Thoracic aorta (tissue), 2 donors: Measurements from ENCODE around the gene TMEM54. TPM values are rescaled to one million over a fixed set of nuclear protein-coding genes. Genes with fewer than 3 reads are reported as not detected.

Source experiments
- ATAC-seq: fragments of 150-250 bp; one replicate; pipeline ENCODE4 v1.8.0; 2017; ENCODE audit warnings: low read depth; ENCODE audit not compliant: insufficient number of reproducible peaks, low FRiP score
- DNase-seq: peaks from one replicate; pipeline ENCODE4 v3.0.0-alpha.2; 2020; ENCODE audit warnings: low spot score
- H3K27ac ChIP-seq, 2 donors: fragments of 200-600 bp; sonication (generic); 1 replicate in 1 of 2; 2 replicates in 1 of 2; pipeline ENCODE4 v1.5.1; 2016; ENCODE audit warnings: mild to moderate bottlenecking in 2 of 2, moderate library complexity in 2 of 2
- H3K27me3 ChIP-seq: fragments of 200-600 bp; sonication (generic); replicated peaks from 2 replicates; pipeline ENCODE4 v1.6.0; 2016; ENCODE audit warnings: mild to moderate bottlenecking; ENCODE audit not compliant: insufficient read depth
- H3K36me3 ChIP-seq: fragments of 200-600 bp; sonication (generic); one replicate; pipeline ENCODE4 v1.5.1; 2016
- H3K4me1 ChIP-seq, 2 donors: fragments of 200-600 bp; sonication (generic); 1 replicate in 1 of 2; 2 replicates in 1 of 2; pipeline versions ENCODE4 v1.5.1 to v1.6.0; 2016; ENCODE audit warnings: low read depth in 2 of 2, mild to moderate bottlenecking in 1 of 2; ENCODE audit not compliant: control insufficient read depth in 1 of 2
- H3K4me3 ChIP-seq: fragments of 200-600 bp; sonication (generic); 2 replicates; pipeline ENCODE4 v1.5.1; 2016; ENCODE audit warnings: mild to moderate bottlenecking
- H3K9me3 ChIP-seq: fragments of 200-600 bp; sonication (generic); 2 replicates; pipeline ENCODE4 v1.5.1; 2016
- CTCF ChIP-seq: fragments of 200-600 bp; sonication (generic); IDR thresholded peaks from one replicate; pipeline ENCODE4 v1.5.1; 2019; ENCODE audit warnings: antibody characterized with exemption
- total RNA-seq, 2 donors: library from RNA; depleted of rRNA; stranded (reverse); fragments of >200 nt; gene quantifications; one replicate each; pipeline versions ENCODE4 v1.1.0 to v1.2.3, GENCODE V29; 2016

TMEM54 gene
- total RNA-seq, 2 donors from 2014 or later = 28.1 to 56.6 TPM

GRCh38 chr1:32893198-32894018 is 7.8 kb downstream of the TMEM54 start:
- ATAC-seq (no peak), DNase-seq (no peak)
- H3K27ac ChIP-seq = no peak overlapping the region
- H3K36me3 ChIP-seq = no peaks in the 10 kb centered on the region
- H3K4me1 ChIP-seq = peaks cover 0 to 14% of the 10 kb centered on the region in 2 donors
- no peaks in the 10 kb centered on the region for H3K9me3 ChIP-seq
- no peaks in the 10 kb centered on the region for H3K27me3 ChIP-seq
- H3K4me3 ChIP-seq = peak overlapping the region; percentile 66
- no peak for TF ChIP-seq CTCF

- no peak for ATAC-seq
- H3K4me3 ChIP-seq = peak overlapping the region; percentile 66
- H3K9me3 ChIP-seq = no peaks in the 10 kb centered on the region
- no peak for DNase-seq
- TF ChIP-seq CTCF = peak; percentile 27
- H3K36me3 ChIP-seq = no peaks in the 10 kb centered on the region
- no peaks in the 10 kb centered on the region for H3K27me3 ChIP-seq
- H3K4me1 ChIP-seq = peaks cover 0 to 14% of the 10 kb centered on the region in 2 donors
- no peak overlapping the region for H3K27ac ChIP-seq
Measured at GRCh38 chr1:32892368-32893197, 8.6 kb downstream of the TMEM54 start.

- Histone ChIP-seq H3K9me3 (no peaks in the 10 kb centered on the region), H3K36me3 (no peaks in the 10 kb centered on the region), H3K4me1 (peaks cover 0 to 14% of the 10 kb centered on the region in 2 donors), H3K27ac (no peak overlapping the region), H3K4me3 (no peak overlapping the region), H3K27me3 (peaks cover 6% of the 10 kb centered on the region)
- ATAC-seq (no peak), DNase-seq (no peak)
- no peak for TF ChIP-seq CTCF
Measured at GRCh38 chr1:32891630-32892029, 9.6 kb downstream of the TMEM54 start.

- TF ChIP-seq CTCF = no peak
- ATAC-seq = no peak
- H3K4me3 ChIP-seq = no peak overlapping the region
- H3K27me3 ChIP-seq = peaks cover 6% of the 10 kb centered on the region
- no peaks in the 10 kb centered on the region for H3K9me3 ChIP-seq
- DNase-seq = no peak
- no peaks in the 10 kb centered on the region for H3K36me3 ChIP-seq
- peaks cover 1 to 18% of the 10 kb centered on the region in 2 donors for H3K4me1 ChIP-seq
- H3K27ac ChIP-seq = no peak overlapping the region
Measured at GRCh38 chr1:32891241-32891570, 10.0 kb downstream of the TMEM54 start.

- no peak overlapping the region for H3K4me3 ChIP-seq
- ATAC-seq (no peak), DNase-seq (no peak)
- H3K27me3 ChIP-seq = peaks cover 6% of the 10 kb centered on the region
- H3K27ac ChIP-seq = no peak overlapping the region
- H3K36me3 ChIP-seq = no peaks in the 10 kb centered on the region
- H3K9me3 ChIP-seq = no peaks in the 10 kb centered on the region
- TF ChIP-seq CTCF = no peak
- H3K4me1 ChIP-seq = peaks cover 4 to 21% of the 10 kb centered on the region in 2 donors
Measured at GRCh38 chr1:32890516-32891240, 10.5 kb downstream of the TMEM54 start.
